ENCODE results near the gene XDH.

XDH gene

GRCh38 chr2:31442376-31442775, 27.8 kb upstream of the XDH start:
- Histone ChIP-seq H3K27me3 (replicated peaks; ENCODE audit: insufficient read depth, low read length) (no peaks in the 10 kb centered on the region), H3K9me2 (replicated peaks; ENCODE audit: insufficient read depth, low read length) (no peaks in the 10 kb centered on the region), H3K27ac (ENCODE audit: low read length) (no peak overlapping the region), H3K4me2 (ENCODE audit: low read depth, low read length) (no peak overlapping the region), H3F3A (ENCODE audit: insufficient read depth, low read length) (no peaks in the 10 kb centered on the region), H3K36me3 (replicated peaks; ENCODE audit: insufficient read depth, low read length) (no peaks in the 10 kb centered on the region), H3K79me2 (ENCODE audit: low read length) (no peaks in the 10 kb centered on the region), H3K4me1 (ENCODE audit: low read length) (no peaks in the 10 kb centered on the region), H3K4me3 (ENCODE audit: low read length) (no peak overlapping the region), H3K9ac (ENCODE audit: low read length) (no peak overlapping the region), H4K20me1 (ENCODE audit: insufficient read depth, low read length) (no peaks in the 10 kb centered on the region), H2AFZ (ENCODE audit: low read length) (no peak overlapping the region), H3K9me3 (replicated peaks; ENCODE audit: insufficient read depth, low read length) (no peaks in the 10 kb centered on the region)
- TF ChIP-seq EZH2phosphoT487 (IDR thresholded peaks at IDR 0.05; ENCODE audit: low read length), result no peak
- no peak for TF ChIP-seq EZH2 (optimal IDR thresholded peaks at IDR 0.05; ENCODE audit: low read depth, low read length)
- no peak for TF ChIP-seq CTCF (IDR thresholded peaks at IDR 0.05; ENCODE audit: low read length)
- no peak for DNase-seq

GRCh38 chr2:31440764-31441163, 26.2 kb upstream of the XDH start:
- no peaks in the 10 kb centered on the region for H3K9me3 ChIP-seq (replicated peaks; ENCODE audit: insufficient read depth, low read length)
- H3K27me3 ChIP-seq (replicated peaks; ENCODE audit: insufficient read depth, low read length), result no peaks in the 10 kb centered on the region
- H4K20me1 ChIP-seq (ENCODE audit: insufficient read depth, low read length), result no peaks in the 10 kb centered on the region
- H3K9me2 ChIP-seq (replicated peaks; ENCODE audit: insufficient read depth, low read length), result no peaks in the 10 kb centered on the region
- DNase-seq, result no peak
- no peak overlapping the region for H3K27ac ChIP-seq (ENCODE audit: low read length)
- no peak for TF ChIP-seq CTCF (IDR thresholded peaks at IDR 0.05; ENCODE audit: low read length)
- no peak for TF ChIP-seq EZH2 (optimal IDR thresholded peaks at IDR 0.05; ENCODE audit: low read depth, low read length)
- no peak for TF ChIP-seq EZH2phosphoT487 (IDR thresholded peaks at IDR 0.05; ENCODE audit: low read length)
- no peak overlapping the region for H3K4me3 ChIP-seq (ENCODE audit: low read length)
- H3K79me2 ChIP-seq (ENCODE audit: low read length), result no peaks in the 10 kb centered on the region
- no peaks in the 10 kb centered on the region for H3K4me1 ChIP-seq (ENCODE audit: low read length)
- H3K4me2 ChIP-seq (ENCODE audit: low read depth, low read length), result no peak overlapping the region
- H2AFZ ChIP-seq (ENCODE audit: low read length), result no peak overlapping the region
- no peaks in the 10 kb centered on the region for H3F3A ChIP-seq (ENCODE audit: insufficient read depth, low read length)
- no peak overlapping the region for H3K9ac ChIP-seq (ENCODE audit: low read length)
- no peaks in the 10 kb centered on the region for H3K36me3 ChIP-seq (replicated peaks; ENCODE audit: insufficient read depth, low read length)

- Histone ChIP-seq H3K9ac (ENCODE audit: low read length) (no peak overlapping the region), H3K36me3 (replicated peaks; ENCODE audit: insufficient read depth, low read length) (no peaks in the 10 kb centered on the region), H3K4me3 (ENCODE audit: low read length) (no peak overlapping the region), H3K9me3 (replicated peaks; ENCODE audit: insufficient read depth, low read length) (no peaks in the 10 kb centered on the region), H3K4me2 (ENCODE audit: low read depth, low read length) (no peak overlapping the region), H3K27me3 (replicated peaks; ENCODE audit: insufficient read depth, low read length) (no peaks in the 10 kb centered on the region), H3K9me2 (replicated peaks; ENCODE audit: insufficient read depth, low read length) (no peaks in the 10 kb centered on the region), H3F3A (ENCODE audit: insufficient read depth, low read length) (no peaks in the 10 kb centered on the region), H3K27ac (ENCODE audit: low read length) (no peak overlapping the region), H3K79me2 (ENCODE audit: low read length) (no peaks in the 10 kb centered on the region), H2AFZ (ENCODE audit: low read length) (no peak overlapping the region), H4K20me1 (ENCODE audit: insufficient read depth, low read length) (no peaks in the 10 kb centered on the region), H3K4me1 (ENCODE audit: low read length) (peaks cover 8% of the 10 kb centered on the region)
- no peak for DNase-seq
- TF ChIP-seq CTCF (IDR thresholded peaks at IDR 0.05; ENCODE audit: low read length) (peak; percentile 54), EZH2 (optimal IDR thresholded peaks at IDR 0.05; ENCODE audit: low read depth, low read length) (no peak)
Measured at GRCh38 chr2:31434911-31435310, 20.4 kb upstream of the XDH start.

All from MM.1S (cell line).